Keratinocyte (primary cell): ENCODE data around the gene CCL8. TPM values are rescaled to one million over a fixed set of nuclear protein-coding genes. Genes with fewer than 3 reads are reported as not detected.

ENCODE experiments used
- DNase-seq: peaks from one replicate; pipeline ENCODE4 v3.0.0-alpha.2; 2011; ENCODE audit warnings: low read depth, missing footprints, low spot score
- FAIRE-seq: peaks from 2 replicates; lab custom pipeline; 2011; peaks lifted over from hg19 to GRCh38; lab: Jason Lieb, UNC
- H2AFZ ChIP-seq: 2 replicates; pipeline ENCODE4 v1.6.0; 2012; ENCODE audit warnings: low read length, control low read depth, inconsistent platforms; ENCODE audit not compliant: control insufficient read depth
- H3K27ac ChIP-seq: 2 replicates; pipeline ENCODE4 v1.5.1; 2011; ENCODE audit warnings: low read length; ENCODE audit not compliant: control insufficient read depth, insufficient read depth
- H3K27me3 ChIP-seq: 3 replicates; pipeline ENCODE4 v1.6.0; 2011; ENCODE audit warnings: low read length; ENCODE audit not compliant: control insufficient read depth, insufficient read depth; ENCODE audit errors: extremely low read depth
- H3K36me3 ChIP-seq, 2 experiments: 2 replicates in 1 of 2; 3 replicates in 1 of 2; pipeline ENCODE4 v1.5.1; 2011; ENCODE audit warnings: low read length in 2 of 2, mild to moderate bottlenecking in 1 of 2; ENCODE audit not compliant: control insufficient read depth in 2 of 2, insufficient read depth in 2 of 2; ENCODE audit errors: extremely low read depth in 1 of 2
- H3K4me1 ChIP-seq: 3 replicates; pipeline ENCODE4 v1.5.1; 2011; ENCODE audit warnings: low read length; ENCODE audit not compliant: control insufficient read depth, insufficient read depth; ENCODE audit errors: extremely low read depth
- H3K4me2 ChIP-seq: 3 replicates; pipeline ENCODE4 v1.6.0; 2011; ENCODE audit warnings: low read depth, low read length; ENCODE audit not compliant: control insufficient read depth, insufficient read depth; ENCODE audit errors: extremely low read depth
- H3K4me3 ChIP-seq, 3 experiments: fragments of 200-600 bp in 1 of 3; sonication (generic) in 1 of 3; 2 replicates in 2 of 3; 3 replicates in 1 of 3; pipeline ENCODE4 v1.5.1; 2011 to 2016; ENCODE audit warnings: low read length in 3 of 3, mild to moderate bottlenecking in 3 of 3, control low read depth in 2 of 3, inconsistent platforms in 1 of 3, low read depth in 1 of 3, mixed read lengths in 1 of 3, mixed run types in 1 of 3, moderate library complexity in 1 of 3; ENCODE audit not compliant: control insufficient read depth in 2 of 3, insufficient read depth in 2 of 3; ENCODE audit errors: extremely low read depth in 1 of 3
- H3K79me2 ChIP-seq: 2 replicates; pipeline ENCODE4 v1.6.0; 2012; ENCODE audit warnings: low read length; ENCODE audit not compliant: control insufficient read depth, insufficient read depth
- H3K9ac ChIP-seq: 3 replicates; pipeline ENCODE4 v1.6.0; 2011; ENCODE audit warnings: low read length; ENCODE audit not compliant: control insufficient read depth, insufficient read depth; ENCODE audit errors: extremely low read depth
- H3K9me1 ChIP-seq: 3 replicates; pipeline ENCODE4 v1.6.0; 2011; ENCODE audit warnings: low read length; ENCODE audit not compliant: control insufficient read depth, insufficient read depth; ENCODE audit errors: extremely low read depth
- H3K9me3 ChIP-seq: 2 replicates; pipeline ENCODE4 v1.5.1; 2012; ENCODE audit warnings: low read depth, low read length; ENCODE audit not compliant: control insufficient read depth
- H4K20me1 ChIP-seq: 3 replicates; pipeline ENCODE4 v1.6.0; 2011; ENCODE audit warnings: low read length; ENCODE audit not compliant: control insufficient read depth, insufficient read depth; ENCODE audit errors: extremely low read depth
- CTCF ChIP-seq, 3 experiments: IDR thresholded peaks in 1 of 3; conservative IDR thresholded peaks in 1 of 3; optimal IDR thresholded peaks in 1 of 3; 2 replicates in 2 of 3; 3 replicates in 1 of 3; pipeline versions ENCODE3 to v1.5.1; 2011; ENCODE audit warnings: low read length in 3 of 3, mild to moderate bottlenecking in 3 of 3, moderate library complexity in 2 of 3, control low read depth in 1 of 3, inconsistent platforms in 1 of 3; ENCODE audit not compliant: insufficient read depth in 2 of 3; ENCODE audit errors: extremely low read depth in 1 of 3
- EZH2 ChIP-seq: IDR thresholded peaks from one replicate; pipeline ENCODE4 v1.6.1; 2012; ENCODE audit warnings: inconsistent platforms, mild to moderate bottlenecking, low read length, moderate library complexity
- dilution Hi-C: fragments of 300-500 bp; cut with MboI; formaldehyde crosslinking; loops from one replicate; pipeline ENCODE4 v1.7.0; 2020; ENCODE audit warnings: low sequenced_read_pairs; ENCODE audit not compliant: extremely low pct_ligation_motif_present
- polyA plus RNA-seq, 5 experiments: library from polyadenylated mRNA; depleted of rRNA in 3 of 5; stranded (reverse) in 3 of 5; stranded (forward) in 1 of 5; unstranded in 1 of 5; fragments of >200 nt; gene quantifications; 1 replicate in 1 of 5; 2 replicates in 3 of 5; 3 replicates in 1 of 5; pipeline versions ENCODE4 v1.2.1 to v1.2.3, GENCODE V29; 2011 to 2012; ENCODE audit warnings: missing spikeins in 2 of 5, low read depth in 1 of 5, low replicate concordance in 1 of 5

Gene CCL8
- polyA plus RNA-seq, 1 donor (not counting 4 experiments of a cell fraction or from before 2014, with no cell fraction given): not detected

- FAIRE-seq (no peak), DNase-seq (no peak)
- dilution Hi-C loops: no loop called here
- no peaks in the 10 kb centered on the region for H3K9me1 ChIP-seq
- TF ChIP-seq EZH2 (no peak), CTCF (optimal IDR thresholded peaks at IDR 0.05 in 1 of 3, IDR thresholded peaks at IDR 0.05 in 1 of 3, conservative IDR thresholded peaks at IDR 0.05 in 1 of 3; ENCODE audit: extremely low read depth in 1 of 3, insufficient read depth in 2 of 3, low read length in 3 of 3) (no peak)
- H3K9ac ChIP-seq: no peak overlapping the region
- no peak overlapping the region for H3K4me3 ChIP-seq
- H2AFZ ChIP-seq: no peak overlapping the region
- H3K4me2 ChIP-seq: no peak overlapping the region
- no peaks in the 10 kb centered on the region for H3K79me2 ChIP-seq
- H3K4me1 ChIP-seq: no peaks in the 10 kb centered on the region
- no peaks in the 10 kb centered on the region for H3K27me3 ChIP-seq
- H3K36me3 ChIP-seq: no peaks in the 10 kb centered on the region
- no peaks in the 10 kb centered on the region for H3K9me3 ChIP-seq
- no peaks in the 10 kb centered on the region for H4K20me1 ChIP-seq
- H3K27ac ChIP-seq: no peak overlapping the region
These were observed 18.5 kb downstream of the CCL8 start for GRCh38 chr17:34337701-34338100.

DNA sequence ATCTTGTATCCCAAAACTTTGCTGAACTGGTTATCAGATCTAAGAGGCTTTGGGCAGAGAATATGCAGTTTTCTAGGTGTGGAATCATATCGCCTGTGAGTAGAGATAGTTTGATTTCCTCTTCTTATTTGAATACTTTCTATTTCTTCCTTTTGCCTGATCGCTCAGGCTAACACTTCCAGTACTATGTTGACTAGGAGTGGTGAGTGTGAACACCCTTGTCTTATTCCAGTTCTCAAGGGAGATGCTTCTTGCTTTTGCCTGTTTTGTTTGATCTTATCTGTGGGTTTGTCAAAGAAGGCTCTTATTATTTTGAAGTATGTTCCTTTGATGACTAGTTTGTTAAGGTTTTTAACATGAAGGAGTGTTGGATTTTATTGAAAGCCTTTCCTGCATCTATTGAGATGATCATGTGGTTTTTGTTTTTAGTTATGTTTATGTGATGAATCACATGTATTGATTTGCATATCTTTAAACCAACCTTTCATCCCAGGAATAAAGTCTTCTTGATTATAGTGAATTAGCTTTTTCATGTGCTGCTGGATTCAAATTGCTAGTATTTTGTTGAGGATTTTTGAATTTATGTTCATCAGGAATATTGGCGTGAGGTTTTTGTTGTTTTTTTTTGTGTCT is 20.0 kb downstream of the CCL8 start:
- FAIRE-seq (no peak), DNase-seq (no peak)
- Histone ChIP-seq H3K9ac (no peak overlapping the region), H3K4me3 (no peak overlapping the region), H3K27me3 (no peaks in the 10 kb centered on the region), H2AFZ (no peak overlapping the region), H3K79me2 (no peaks in the 10 kb centered on the region), H3K9me3 (no peaks in the 10 kb centered on the region), H3K4me2 (no peak overlapping the region), H3K36me3 (no peaks in the 10 kb centered on the region), H3K4me1 (no peaks in the 10 kb centered on the region), H3K27ac (no peak overlapping the region), H4K20me1 (no peaks in the 10 kb centered on the region), H3K9me1 (no peaks in the 10 kb centered on the region)
- TF ChIP-seq EZH2: no peak
- dilution Hi-C loops: no loop called here

DNA sequence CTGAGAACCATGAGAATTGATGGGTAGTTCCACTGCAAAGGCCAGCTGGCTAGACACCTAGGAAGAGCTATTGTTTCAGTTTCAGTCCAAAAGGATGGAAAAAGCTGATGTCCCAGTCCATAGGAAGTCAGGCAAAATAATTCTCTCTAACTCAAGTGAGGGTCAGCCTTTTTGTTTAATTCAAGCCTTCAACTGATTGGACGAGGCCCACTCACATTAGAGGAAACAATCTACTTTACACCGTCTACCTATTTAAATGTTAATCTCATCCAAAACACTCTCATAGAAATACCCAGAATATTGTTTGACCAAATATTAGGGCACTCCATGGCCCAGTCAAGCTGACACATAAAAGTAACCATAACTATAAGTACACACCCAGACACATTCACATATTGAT is 22.7 kb downstream of the CCL8 start:
- no peaks in the 10 kb centered on the region for H4K20me1 ChIP-seq
- H3K79me2 ChIP-seq: no peaks in the 10 kb centered on the region
- dilution Hi-C loops: no loop called here
- no peak overlapping the region for H3K27ac ChIP-seq
- TF ChIP-seq EZH2 (no peak), CTCF (optimal IDR thresholded peaks at IDR 0.05 in 1 of 3, IDR thresholded peaks at IDR 0.05 in 1 of 3, conservative IDR thresholded peaks at IDR 0.05 in 1 of 3; ENCODE audit: extremely low read depth in 1 of 3, insufficient read depth in 2 of 3, low read length in 3 of 3) (no peak)
- no peaks in the 10 kb centered on the region for H3K9me3 ChIP-seq
- no peaks in the 10 kb centered on the region for H3K9me1 ChIP-seq
- H3K27me3 ChIP-seq: no peaks in the 10 kb centered on the region
- H3K4me2 ChIP-seq: no peak overlapping the region
- H3K9ac ChIP-seq: no peak overlapping the region
- H3K4me3 ChIP-seq: no peak overlapping the region
- no peak overlapping the region for H2AFZ ChIP-seq
- H3K36me3 ChIP-seq: no peaks in the 10 kb centered on the region
- FAIRE-seq (no peak), DNase-seq (no peak)
- H3K4me1 ChIP-seq: no peaks in the 10 kb centered on the region
